ENCODE results near the gene CAPZB. TPM values are rescaled to one million over a fixed set of nuclear protein-coding genes. Genes with fewer than 3 reads are reported as not detected.

Gene CAPZB
- polyA plus RNA-seq, 3 donors, result 290 to 504 (median 407) TPM

DNA sequence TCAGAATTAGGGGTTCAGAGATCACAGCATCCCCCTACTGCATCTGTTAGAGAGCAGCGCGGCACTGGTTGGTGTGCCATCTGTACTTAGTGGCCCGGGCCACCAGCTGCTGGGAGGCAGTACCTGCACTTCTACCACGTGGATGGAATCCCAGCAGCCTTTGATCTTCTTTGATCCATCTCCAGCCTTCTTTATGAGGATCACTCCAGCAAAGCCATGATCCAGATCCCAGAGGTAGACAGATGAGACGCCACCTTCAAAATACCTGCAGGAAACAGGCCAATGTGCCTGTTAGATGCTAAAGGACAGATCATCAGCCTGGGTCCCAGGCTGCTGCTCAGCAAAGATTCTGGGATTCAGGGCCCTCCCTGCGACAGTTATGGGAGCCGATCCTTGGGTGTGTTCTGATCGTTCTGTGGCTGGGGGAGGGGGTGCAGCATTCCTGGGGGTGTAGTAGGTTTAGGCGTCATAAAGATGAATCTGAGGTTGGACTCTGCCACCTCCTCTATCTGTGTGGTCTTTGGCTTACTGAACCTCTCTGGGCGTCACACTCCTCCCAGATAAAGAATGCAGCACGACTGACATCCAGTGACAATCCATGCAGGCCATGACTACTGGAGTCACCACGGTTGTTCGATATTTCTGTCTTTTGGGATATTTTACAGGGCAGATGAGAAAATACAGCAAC, 127.9 kb downstream of the CAPZB start:
- H3K9me3 ChIP-seq (replicated peaks in 1 of 2; ENCODE audit: control insufficient read depth in 1 of 2, insufficient read depth in 1 of 2, low read length in 2 of 2), result no peaks in the 10 kb centered on the region
- Mint-ChIP-seq H3K27ac (peak overlapping the region in 1 of 7 donors; percentile 24), H3K9me3 (peaks cover 0 to 2% (median 0%) of the 10 kb centered on the region in 7 donors), H3K27me3 (ENCODE audit: low read depth in 3 of 3) (peaks cover 0 to 2% (median 0%) of the 10 kb centered on the region in 3 donors), H3K36me3 (peaks cover 69 to 89% of the 10 kb centered on the region in 2 donors), H3K4me3 (no peak overlapping the region), H3K4me1 (no peaks in the 10 kb centered on the region)
- intact Hi-C loops (cut with micrococcal nuclease), result no loop called here
- H3K4me3 ChIP-seq (replicated peaks in 1 of 3; ENCODE audit: low read depth in 2 of 3, low read length in 3 of 3), result no peak overlapping the region
- no peak overlapping the region for H3K27ac ChIP-seq (ENCODE audit: low read depth in 1 of 2, low read length in 2 of 2)
- peaks cover 61 to 95% of the 10 kb centered on the region in 2 donors for H3K36me3 ChIP-seq (replicated peaks in 1 of 2; ENCODE audit: control insufficient read depth in 1 of 2, insufficient read depth in 2 of 2, low read length in 2 of 2)
- no peaks in the 10 kb centered on the region for H3K27me3 ChIP-seq (ENCODE audit: control insufficient read depth in 2 of 2, insufficient read depth in 2 of 2, low read length in 2 of 2)
- TF ChIP-seq, protein P1, sequence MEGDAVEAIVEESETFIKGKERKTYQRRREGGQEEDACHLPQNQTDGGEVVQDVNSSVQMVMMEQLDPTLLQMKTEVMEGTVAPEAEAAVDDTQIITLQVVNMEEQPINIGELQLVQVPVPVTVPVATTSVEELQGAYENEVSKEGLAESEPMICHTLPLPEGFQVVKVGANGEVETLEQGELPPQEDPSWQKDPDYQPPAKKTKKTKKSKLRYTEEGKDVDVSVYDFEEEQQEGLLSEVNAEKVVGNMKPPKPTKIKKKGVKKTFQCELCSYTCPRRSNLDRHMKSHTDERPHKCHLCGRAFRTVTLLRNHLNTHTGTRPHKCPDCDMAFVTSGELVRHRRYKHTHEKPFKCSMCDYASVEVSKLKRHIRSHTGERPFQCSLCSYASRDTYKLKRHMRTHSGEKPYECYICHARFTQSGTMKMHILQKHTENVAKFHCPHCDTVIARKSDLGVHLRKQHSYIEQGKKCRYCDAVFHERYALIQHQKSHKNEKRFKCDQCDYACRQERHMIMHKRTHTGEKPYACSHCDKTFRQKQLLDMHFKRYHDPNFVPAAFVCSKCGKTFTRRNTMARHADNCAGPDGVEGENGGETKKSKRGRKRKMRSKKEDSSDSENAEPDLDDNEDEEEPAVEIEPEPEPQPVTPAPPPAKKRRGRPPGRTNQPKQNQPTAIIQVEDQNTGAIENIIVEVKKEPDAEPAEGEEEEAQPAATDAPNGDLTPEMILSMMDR (IDR thresholded peaks at IDR 0.05), result no peak
- H3K4me1 ChIP-seq (ENCODE audit: control insufficient read depth in 1 of 2, insufficient read depth in 2 of 2, low read length in 2 of 2), result no peaks in the 10 kb centered on the region
- no peak for DNase-seq
- H3K9ac ChIP-seq (ENCODE audit: insufficient read depth, low read length, poor library complexity, severe bottlenecking), result no peak overlapping the region
- peaks cover 19% of the 10 kb centered on the region for H3K79me2 ChIP-seq (ENCODE audit: insufficient read depth, low read length)
- 100% methylated on average over 6 of the region's 13 CpGs for WGBS (ENCODE audit: insufficient coverage)
- peaks cover 92% of the 10 kb centered on the region for H4K20me1 ChIP-seq (ENCODE audit: insufficient read depth, low read length)
- no peak overlapping the region for H3K4me2 ChIP-seq (replicated peaks; ENCODE audit: extremely low read depth, low read length, poor library complexity, severe bottlenecking)
- H2AFZ ChIP-seq (ENCODE audit: insufficient read depth, low read depth, low read length, poor library complexity, severe bottlenecking), result no peak overlapping the region

GRCh38 chr1:19356266-19356665, 129.1 kb downstream of the CAPZB start:
- intact Hi-C loops (cut with micrococcal nuclease), result no loop called here
- H3K4me1 ChIP-seq (ENCODE audit: control insufficient read depth in 1 of 2, insufficient read depth in 2 of 2, low read length in 2 of 2), result no peaks in the 10 kb centered on the region
- H3K4me1 Mint-ChIP-seq, result no peaks in the 10 kb centered on the region
- no peak overlapping the region for H2AFZ ChIP-seq (ENCODE audit: insufficient read depth, low read depth, low read length, poor library complexity, severe bottlenecking)
- H3K9me3 ChIP-seq (replicated peaks in 1 of 2; ENCODE audit: control insufficient read depth in 1 of 2, insufficient read depth in 1 of 2, low read length in 2 of 2), result no peaks in the 10 kb centered on the region
- TF ChIP-seq, protein P1 (IDR thresholded peaks at IDR 0.05), result no peak
- no peaks in the 10 kb centered on the region for H3K27me3 ChIP-seq (ENCODE audit: control insufficient read depth in 2 of 2, insufficient read depth in 2 of 2, low read length in 2 of 2)
- no peak overlapping the region for H3K9ac ChIP-seq (ENCODE audit: insufficient read depth, low read length, poor library complexity, severe bottlenecking)
- H4K20me1 ChIP-seq (ENCODE audit: insufficient read depth, low read length), result peaks cover 91% of the 10 kb centered on the region
- H3K27ac Mint-ChIP-seq, result no peak overlapping the region
- 84% methylated on average over 4 of the region's 5 CpGs for WGBS (ENCODE audit: insufficient coverage)
- H3K4me3 ChIP-seq (replicated peaks in 1 of 3; ENCODE audit: low read depth in 2 of 3, low read length in 3 of 3), result no peak overlapping the region
- peaks cover 72 to 96% of the 10 kb centered on the region in 2 donors for H3K36me3 ChIP-seq (replicated peaks in 1 of 2; ENCODE audit: control insufficient read depth in 1 of 2, insufficient read depth in 2 of 2, low read length in 2 of 2)
- peaks cover 0 to 2% (median 0%) of the 10 kb centered on the region in 7 donors for H3K9me3 Mint-ChIP-seq
- peaks cover 76 to 93% of the 10 kb centered on the region in 2 donors for H3K36me3 Mint-ChIP-seq
- peaks cover 0 to 2% (median 0%) of the 10 kb centered on the region in 3 donors for H3K27me3 Mint-ChIP-seq (ENCODE audit: low read depth in 3 of 3)
- H3K79me2 ChIP-seq (ENCODE audit: insufficient read depth, low read length), result peaks cover 18% of the 10 kb centered on the region
- H3K27ac ChIP-seq (ENCODE audit: low read depth in 1 of 2, low read length in 2 of 2), result no peak overlapping the region
- H3K4me2 ChIP-seq (replicated peaks; ENCODE audit: extremely low read depth, low read length, poor library complexity, severe bottlenecking), result no peak overlapping the region
- H3K4me3 Mint-ChIP-seq, result no peak overlapping the region
- no peak for DNase-seq

Measured in CD14-positive monocyte (primary cell).